ENCODE measurements around the gene CEP112. TPM values are rescaled to one million over a fixed set of nuclear protein-coding genes. Genes with fewer than 3 reads are reported as not detected.
A peak's percentile ranks its signal among the peaks of the same experiment; 100 is the strongest.

CEP112 gene
- total and polyA plus RNA-seq, 2 of the 13 experiments (the other 11 are each of a cell fraction or from before 2014, with no cell fraction given): 1.2 to 3.4 TPM

DNA sequence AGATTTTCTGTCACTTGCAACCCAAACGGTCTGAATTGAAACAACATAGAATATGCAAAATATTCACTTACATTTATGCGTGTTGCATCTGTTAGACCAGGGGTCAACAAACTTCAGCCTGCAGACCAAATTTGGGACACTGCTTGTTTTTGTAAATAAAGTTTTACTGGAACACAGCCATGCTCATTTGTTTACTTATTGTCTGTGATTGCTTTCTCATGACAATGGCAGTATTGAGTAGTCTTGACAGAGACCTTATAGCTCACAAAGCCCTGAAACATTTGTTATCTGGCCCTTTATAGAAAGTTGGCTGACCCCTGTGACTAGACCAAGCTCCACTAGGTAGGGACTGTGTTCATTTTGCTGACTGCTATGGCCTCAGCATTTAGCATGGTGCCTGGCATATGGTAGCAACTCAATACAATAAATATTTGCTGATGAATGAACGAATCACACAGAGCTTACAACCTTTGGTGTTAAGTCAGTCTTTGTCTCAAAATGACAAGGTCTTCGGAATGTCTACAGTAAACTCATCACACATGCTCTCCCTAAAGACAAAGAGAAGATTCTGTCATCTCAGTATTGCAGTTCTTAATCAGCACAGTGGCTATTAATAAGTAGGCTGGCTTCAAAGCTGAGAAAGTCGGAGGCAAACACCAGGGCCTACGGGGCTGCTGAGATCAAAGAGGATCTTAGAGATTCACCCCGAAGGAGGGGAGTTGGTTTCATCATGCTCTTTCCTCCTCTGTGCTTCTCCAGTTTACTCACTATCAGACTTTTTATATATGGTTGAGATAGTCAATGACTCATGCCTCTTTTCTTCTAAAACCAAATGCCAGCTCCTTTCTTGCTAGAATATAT is 535.3 kb downstream of the CEP112 start (continued):
- TF ChIP-seq, protein P1, sequence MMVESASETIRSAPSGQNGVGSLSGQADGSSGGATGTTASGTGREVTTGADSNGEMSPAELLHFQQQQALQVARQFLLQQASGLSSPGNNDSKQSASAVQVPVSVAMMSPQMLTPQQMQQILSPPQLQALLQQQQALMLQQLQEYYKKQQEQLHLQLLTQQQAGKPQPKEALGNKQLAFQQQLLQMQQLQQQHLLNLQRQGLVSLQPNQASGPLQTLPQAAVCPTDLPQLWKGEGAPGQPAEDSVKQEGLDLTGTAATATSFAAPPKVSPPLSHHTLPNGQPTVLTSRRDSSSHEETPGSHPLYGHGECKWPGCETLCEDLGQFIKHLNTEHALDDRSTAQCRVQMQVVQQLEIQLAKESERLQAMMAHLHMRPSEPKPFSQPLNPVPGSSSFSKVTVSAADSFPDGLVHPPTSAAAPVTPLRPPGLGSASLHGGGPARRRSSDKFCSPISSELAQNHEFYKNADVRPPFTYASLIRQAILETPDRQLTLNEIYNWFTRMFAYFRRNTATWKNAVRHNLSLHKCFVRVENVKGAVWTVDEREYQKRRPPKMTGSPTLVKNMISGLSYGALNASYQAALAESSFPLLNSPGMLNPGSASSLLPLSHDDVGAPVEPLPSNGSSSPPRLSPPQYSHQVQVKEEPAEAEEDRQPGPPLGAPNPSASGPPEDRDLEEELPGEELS (CRISPR knock-in tag; IDR thresholded peaks at IDR 0.05): peak; percentile 47
- TF ChIP-seq, protein P2, sequence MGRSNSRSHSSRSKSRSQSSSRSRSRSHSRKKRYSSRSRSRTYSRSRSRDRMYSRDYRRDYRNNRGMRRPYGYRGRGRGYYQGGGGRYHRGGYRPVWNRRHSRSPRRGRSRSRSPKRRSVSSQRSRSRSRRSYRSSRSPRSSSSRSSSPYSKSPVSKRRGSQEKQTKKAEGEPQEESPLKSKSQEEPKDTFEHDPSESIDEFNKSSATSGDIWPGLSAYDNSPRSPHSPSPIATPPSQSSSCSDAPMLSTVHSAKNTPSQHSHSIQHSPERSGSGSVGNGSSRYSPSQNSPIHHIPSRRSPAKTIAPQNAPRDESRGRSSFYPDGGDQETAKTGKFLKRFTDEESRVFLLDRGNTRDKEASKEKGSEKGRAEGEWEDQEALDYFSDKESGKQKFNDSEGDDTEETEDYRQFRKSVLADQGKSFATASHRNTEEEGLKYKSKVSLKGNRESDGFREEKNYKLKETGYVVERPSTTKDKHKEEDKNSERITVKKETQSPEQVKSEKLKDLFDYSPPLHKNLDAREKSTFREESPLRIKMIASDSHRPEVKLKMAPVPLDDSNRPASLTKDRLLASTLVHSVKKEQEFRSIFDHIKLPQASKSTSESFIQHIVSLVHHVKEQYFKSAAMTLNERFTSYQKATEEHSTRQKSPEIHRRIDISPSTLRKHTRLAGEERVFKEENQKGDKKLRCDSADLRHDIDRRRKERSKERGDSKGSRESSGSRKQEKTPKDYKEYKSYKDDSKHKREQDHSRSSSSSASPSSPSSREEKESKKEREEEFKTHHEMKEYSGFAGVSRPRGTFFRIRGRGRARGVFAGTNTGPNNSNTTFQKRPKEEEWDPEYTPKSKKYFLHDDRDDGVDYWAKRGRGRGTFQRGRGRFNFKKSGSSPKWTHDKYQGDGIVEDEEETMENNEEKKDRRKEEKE (IDR thresholded peaks at IDR 0.05): no peak
- no peak for TF ChIP-seq ZNF775 (CRISPR knock-in tag; IDR thresholded peaks at IDR 0.05; ENCODE audit: borderline replicate concordance)
- TF ChIP-seq ZBTB8A (CRISPR knock-in tag; IDR thresholded peaks at IDR 0.05; ENCODE audit: borderline replicate concordance, low read depth): no peak
- no peak for TF ChIP-seq ZFY (CRISPR knock-in tag; IDR thresholded peaks at IDR 0.05)
- TF ChIP-seq, protein P3, sequence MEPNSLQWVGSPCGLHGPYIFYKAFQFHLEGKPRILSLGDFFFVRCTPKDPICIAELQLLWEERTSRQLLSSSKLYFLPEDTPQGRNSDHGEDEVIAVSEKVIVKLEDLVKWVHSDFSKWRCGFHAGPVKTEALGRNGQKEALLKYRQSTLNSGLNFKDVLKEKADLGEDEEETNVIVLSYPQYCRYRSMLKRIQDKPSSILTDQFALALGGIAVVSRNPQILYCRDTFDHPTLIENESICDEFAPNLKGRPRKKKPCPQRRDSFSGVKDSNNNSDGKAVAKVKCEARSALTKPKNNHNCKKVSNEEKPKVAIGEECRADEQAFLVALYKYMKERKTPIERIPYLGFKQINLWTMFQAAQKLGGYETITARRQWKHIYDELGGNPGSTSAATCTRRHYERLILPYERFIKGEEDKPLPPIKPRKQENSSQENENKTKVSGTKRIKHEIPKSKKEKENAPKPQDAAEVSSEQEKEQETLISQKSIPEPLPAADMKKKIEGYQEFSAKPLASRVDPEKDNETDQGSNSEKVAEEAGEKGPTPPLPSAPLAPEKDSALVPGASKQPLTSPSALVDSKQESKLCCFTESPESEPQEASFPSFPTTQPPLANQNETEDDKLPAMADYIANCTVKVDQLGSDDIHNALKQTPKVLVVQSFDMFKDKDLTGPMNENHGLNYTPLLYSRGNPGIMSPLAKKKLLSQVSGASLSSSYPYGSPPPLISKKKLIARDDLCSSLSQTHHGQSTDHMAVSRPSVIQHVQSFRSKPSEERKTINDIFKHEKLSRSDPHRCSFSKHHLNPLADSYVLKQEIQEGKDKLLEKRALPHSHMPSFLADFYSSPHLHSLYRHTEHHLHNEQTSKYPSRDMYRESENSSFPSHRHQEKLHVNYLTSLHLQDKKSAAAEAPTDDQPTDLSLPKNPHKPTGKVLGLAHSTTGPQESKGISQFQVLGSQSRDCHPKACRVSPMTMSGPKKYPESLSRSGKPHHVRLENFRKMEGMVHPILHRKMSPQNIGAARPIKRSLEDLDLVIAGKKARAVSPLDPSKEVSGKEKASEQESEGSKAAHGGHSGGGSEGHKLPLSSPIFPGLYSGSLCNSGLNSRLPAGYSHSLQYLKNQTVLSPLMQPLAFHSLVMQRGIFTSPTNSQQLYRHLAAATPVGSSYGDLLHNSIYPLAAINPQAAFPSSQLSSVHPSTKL (CRISPR knock-in tag; IDR thresholded peaks at IDR 0.05): peak; percentile 56; the same call in 1 of the 2 replicates
- 0 out of 2 replicates have a peak, but pooled peaks have one; percentile 45 for TF ChIP-seq SSRP1 (CRISPR knock-in tag; IDR thresholded peaks at IDR 0.05)
- peak; percentile 45 for TF ChIP-seq NR2F6 (IDR thresholded peaks at IDR 0.05)
- no peak for TF ChIP-seq NR2F6 (CRISPR knock-in tag; IDR thresholded peaks at IDR 0.05)
- peak; percentile 62 for TF ChIP-seq RXRB (CRISPR knock-in tag; IDR thresholded peaks at IDR 0.05; ENCODE audit: borderline replicate concordance)
- no peak for TF ChIP-seq DDIT3 (CRISPR knock-in tag; IDR thresholded peaks at IDR 0.05)
- TF ChIP-seq PAXIP1 (CRISPR knock-in tag; conservative IDR thresholded peaks at IDR 0.05): peak; percentile 24; the same call in 1 of the 2 replicates
- TF ChIP-seq, protein P4, sequence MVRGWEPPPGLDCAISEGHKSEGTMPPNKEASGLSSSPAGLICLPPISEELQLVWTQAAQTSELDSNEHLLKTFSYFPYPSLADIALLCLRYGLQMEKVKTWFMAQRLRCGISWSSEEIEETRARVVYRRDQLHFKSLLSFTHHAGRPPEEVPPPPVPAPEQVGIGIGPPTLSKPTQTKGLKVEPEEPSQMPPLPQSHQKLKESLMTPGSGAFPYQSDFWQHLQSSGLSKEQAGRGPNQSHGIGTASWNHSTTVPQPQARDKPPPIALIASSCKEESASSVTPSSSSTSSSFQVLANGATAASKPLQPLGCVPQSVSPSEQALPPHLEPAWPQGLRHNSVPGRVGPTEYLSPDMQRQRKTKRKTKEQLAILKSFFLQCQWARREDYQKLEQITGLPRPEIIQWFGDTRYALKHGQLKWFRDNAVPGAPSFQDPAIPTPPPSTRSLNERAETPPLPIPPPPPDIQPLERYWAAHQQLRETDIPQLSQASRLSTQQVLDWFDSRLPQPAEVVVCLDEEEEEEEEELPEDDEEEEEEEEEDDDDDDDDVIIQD (CRISPR knock-in tag; IDR thresholded peaks at IDR 0.05; ENCODE audit: low read depth): 0 out of 2 replicates have a peak, but pooled peaks have one; percentile 36
- peak; percentile 53; the same call in 1 of the 2 replicates for TF ChIP-seq ISL2 (CRISPR knock-in tag; IDR thresholded peaks at IDR 0.05)

Measured in HepG2 (cell line).